ENCODE data around the gene HCK.

DNA sequence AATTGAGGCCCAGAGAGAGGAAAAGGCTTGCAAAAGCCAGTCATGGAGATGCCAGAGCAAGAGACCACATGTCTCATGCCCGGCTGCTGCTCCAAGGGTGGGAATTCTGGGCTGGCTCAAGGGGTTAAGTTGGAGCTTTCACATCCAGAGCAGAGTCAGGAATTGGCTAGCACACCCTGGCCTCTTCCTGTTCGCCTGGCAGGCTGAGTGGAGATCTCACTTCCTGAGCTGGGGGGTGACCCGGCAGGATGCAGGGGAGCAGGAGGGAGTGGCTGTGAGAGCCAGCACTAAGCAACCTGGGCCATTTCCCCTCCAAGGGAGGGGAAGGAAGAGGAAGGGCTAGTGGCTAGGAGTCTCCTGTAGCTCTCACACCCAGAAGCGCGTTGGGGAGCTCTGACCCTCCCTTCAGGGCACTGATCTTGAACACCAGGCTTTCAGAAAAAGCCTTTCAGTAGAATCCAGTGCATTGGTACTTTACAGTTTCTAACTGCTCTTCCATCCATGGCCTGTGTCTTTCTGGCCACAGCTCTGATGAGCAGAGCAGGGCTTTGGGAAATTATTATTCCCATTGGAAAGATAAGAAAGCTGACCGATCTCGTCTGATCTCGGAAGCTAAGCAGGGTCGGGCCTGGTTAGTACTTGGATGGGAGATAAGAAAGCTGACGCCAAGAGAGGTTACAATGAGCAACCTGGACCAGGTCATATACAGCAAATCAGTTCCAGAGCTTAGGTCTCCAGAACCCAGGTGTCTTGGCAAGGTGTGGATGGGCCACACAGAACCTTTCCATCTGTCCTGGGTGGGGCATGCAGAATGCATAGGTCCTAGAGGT lies 44.0 kb upstream of the HCK start:
- TF ChIP-seq, protein P1, sequence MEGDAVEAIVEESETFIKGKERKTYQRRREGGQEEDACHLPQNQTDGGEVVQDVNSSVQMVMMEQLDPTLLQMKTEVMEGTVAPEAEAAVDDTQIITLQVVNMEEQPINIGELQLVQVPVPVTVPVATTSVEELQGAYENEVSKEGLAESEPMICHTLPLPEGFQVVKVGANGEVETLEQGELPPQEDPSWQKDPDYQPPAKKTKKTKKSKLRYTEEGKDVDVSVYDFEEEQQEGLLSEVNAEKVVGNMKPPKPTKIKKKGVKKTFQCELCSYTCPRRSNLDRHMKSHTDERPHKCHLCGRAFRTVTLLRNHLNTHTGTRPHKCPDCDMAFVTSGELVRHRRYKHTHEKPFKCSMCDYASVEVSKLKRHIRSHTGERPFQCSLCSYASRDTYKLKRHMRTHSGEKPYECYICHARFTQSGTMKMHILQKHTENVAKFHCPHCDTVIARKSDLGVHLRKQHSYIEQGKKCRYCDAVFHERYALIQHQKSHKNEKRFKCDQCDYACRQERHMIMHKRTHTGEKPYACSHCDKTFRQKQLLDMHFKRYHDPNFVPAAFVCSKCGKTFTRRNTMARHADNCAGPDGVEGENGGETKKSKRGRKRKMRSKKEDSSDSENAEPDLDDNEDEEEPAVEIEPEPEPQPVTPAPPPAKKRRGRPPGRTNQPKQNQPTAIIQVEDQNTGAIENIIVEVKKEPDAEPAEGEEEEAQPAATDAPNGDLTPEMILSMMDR (conservative IDR thresholded peaks at IDR 0.05; ENCODE audit: low read depth, low read length) = no peak
- no peak for TF ChIP-seq EZH2 (IDR thresholded peaks at IDR 0.05; ENCODE audit: low read length, unreplicated experiment)
- no peak for TF ChIP-seq EZH2phosphoT487 (IDR thresholded peaks at IDR 0.05; ENCODE audit: borderline replicate concordance, low read length)

All from PC-3 (cell line).